Measurements from ENCODE around the gene MYL6B.

- 0 out of 2 replicates have a peak, but pooled peaks have one; percentile 55 for TF ChIP-seq CTCF (conservative IDR thresholded peaks at IDR 0.05)
- TF ChIP-seq ZFX (IDR thresholded peaks at IDR 0.05): no peak
Observed at GRCh38 chr12:56189918-56190694, 37.7 kb downstream of the MYL6B start.
